Dermis blood vessel endothelial cell (primary cell): Measurements from ENCODE around the gene MEIS2. TPM values are rescaled to one million over a fixed set of nuclear protein-coding genes. Genes with fewer than 3 reads are reported as not detected.

Experiments used
- DNase-seq: peaks from one replicate; pipeline ENCODE4 v3.0.0; 2010
- total RNA-seq: library from RNA; depleted of rRNA; stranded (reverse); fragments of >200 nt; gene quantifications from 2 replicates; pipeline ENCODE4 v1.2.3, GENCODE V29; 2014

MEIS2 gene
- total RNA-seq, 1 donor from 2014 or later = 13.8 TPM

DNA sequence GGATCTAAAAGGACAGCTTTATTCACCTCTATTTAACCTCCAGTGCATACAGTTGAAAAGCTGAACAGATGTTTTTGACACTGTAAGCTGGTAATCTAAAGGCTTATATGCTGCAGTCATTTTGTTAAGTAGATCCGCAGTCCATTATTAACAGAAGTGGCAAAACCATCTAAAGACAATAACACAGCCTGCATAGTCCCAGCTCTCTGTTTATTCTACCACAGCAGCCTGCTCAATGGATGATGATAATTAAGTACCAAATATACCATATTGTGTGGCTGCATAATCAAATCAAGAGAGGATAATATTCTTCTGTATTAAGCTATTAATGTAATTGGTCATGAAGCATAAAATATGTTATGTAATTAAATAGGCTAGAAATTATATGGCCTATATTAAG lies 207.1 kb downstream of the MEIS2 start:
- DNase-seq = no peak

DNA sequence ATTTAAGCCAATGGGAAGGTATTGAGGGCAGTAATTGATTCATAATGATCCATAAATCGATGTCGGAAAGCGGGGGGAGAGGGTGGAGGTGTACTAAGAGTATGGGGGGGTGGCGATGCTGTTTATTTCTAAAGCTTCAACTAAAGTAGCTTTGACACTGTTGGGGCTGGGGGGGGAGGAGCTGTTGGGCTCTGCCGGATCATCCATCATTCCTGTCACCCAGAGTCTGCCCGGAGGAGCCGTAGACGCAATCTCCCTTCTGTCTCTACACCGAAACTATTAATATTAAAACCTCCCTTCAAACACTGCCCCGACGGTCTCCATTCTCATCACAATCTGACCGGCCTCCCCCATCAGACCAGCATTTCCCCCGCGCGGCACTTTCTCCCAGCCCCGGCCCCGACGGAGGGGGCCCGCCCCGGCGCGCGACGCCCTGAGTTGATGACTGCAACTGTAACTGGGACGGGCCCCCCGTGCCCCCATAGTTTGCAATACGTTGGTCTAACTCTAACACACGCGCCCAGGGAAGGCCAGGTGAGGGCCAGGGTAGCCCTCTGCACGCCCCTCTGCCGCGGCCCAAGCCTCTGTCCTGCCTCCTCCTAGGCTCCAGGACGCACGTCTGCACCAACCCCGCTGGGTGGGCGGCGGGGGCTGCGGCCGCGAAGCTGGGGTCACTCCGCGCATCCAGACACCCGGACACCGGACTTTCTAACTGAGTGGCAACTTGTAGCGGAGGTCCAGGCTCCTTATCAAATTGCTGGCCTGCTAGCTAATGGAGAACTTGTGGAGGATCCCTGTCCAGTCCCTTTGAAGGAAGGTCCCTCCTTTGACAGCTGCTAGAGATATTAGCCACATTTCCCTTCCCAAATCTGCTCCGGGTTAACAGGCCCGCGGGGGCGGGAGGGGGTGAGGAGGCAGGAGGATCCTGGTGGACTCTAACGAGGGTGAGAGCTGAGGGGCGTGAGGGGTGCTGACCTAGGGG lies 212.0 kb downstream of the MEIS2 start:
- DNase-seq = no peak

DNA sequence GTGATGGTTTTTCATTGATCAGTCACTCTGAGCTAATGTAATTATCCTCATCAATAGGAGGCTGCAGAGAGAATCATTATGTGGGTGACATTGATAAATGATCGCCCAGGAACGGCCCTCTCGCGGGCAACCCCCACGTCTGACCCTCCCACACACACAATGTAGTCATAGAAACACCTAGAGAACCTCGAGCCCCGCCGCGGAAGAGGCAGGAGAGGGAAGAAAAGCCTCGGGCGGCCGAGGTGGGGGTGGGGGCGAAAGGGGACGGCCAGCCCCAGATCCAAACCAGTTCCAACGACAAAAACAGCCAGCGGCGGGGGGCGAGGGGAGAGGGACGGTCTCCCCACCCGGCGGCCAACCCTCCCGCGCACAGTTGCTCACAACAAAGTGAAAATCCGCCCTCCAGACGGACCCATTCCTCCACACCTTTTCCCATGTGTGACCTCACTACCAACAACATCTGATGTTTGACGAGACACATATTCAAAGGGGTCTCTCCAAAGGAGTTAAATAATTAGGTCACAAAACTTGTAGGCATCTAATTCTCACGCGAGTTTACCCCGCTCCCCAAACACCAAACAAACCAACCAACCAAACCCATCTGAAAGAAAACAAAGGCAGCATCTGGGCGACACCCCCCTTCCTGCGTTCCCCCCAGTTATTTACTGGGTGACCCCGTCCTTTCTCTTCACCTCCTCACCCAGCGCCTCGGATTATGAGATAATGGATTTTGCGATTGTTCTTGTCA lies 213.0 kb downstream of the MEIS2 start:
- DNase-seq = no peak

DNA sequence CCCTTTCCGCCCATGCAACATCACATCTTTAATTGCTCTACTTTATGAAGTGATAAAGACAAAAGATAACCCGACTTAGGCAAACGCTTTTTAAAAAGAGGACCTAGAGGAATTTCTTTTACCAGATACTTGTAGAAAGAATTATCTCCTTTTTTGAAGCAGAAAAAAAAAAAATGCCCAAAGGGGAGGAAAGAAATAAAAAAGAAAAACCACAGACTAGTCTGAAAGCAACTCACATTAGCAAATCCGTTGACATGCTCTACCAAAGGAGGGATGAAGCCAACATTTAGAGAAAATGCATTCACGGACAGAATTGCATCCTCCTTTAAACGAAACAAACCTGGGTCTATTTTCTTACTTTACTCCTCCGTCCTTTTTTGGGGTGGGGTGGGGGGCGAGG lies 213.6 kb downstream of the MEIS2 start:
- no peak for DNase-seq

DNA sequence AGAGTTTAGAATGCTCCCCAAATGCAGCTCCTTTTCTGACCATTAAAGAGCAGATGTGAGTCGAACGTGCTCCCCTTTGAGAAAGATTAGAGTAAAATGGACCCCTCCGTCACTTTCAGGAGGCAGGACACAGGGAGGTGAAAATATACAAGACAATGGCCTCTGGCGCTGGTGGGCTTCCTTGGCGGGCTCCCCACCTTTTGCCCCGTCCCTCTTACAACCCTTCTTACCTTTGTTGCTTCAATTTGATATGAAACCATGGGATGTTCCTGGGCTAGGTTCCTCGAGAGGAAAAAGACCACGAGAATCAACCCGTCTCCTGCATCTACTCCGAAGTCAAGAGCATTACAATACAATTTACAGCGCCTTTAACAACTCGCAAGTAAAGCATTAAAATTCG lies 214.2 kb downstream of the MEIS2 start:
- no peak for DNase-seq

DNA sequence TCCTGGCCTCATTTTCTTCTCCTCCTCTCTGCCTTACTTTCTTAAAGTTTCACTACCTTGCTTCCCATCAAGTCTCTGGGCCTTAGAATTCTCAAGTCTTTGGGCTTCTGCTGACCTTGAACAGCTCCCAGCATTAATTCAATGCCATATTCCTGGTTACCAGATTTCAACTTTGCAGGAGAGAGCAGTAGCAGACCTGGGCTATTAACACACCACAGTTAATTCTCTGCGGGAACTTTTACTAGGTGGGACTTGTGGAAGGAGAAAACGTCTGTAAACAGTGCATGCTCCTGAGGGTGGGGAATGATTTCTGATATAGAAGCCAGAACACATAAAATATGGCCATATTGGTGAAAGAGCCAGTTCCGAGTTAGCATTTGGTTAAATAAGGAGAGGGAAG lies 214.6 kb downstream of the MEIS2 start:
- DNase-seq = no peak

DNA sequence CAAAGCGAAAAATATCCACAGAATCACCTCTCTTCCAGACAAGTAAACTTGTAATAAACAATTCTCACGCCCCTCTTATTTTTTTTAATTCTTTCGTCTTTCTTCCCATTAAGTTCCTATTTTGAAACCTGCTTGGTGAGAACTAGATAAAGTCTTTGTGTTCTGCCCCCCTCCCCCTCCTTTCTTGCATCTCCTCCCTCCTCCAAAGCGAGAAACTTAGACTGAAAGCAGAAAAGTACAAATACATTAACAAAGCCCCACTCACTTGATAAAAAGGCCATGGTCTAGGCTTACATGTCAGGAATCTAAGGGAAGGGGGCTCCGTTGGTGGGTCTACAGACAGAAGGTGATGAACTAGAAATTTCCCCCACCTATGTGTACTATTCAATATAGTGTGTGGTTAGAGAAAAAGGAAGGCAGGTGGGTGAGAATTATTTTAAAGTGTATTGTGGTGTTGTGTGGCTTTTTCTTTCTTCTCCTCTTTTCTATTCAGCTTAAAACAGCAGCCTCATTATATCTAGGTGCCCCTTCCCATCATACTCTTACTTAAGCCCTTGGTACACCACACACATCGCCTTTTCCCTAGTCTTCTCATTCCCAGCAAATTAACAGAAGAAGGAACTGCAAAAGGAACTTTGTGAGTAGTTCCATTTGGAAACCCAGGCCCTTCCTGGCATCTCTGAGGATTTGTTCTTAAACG lies 215.3 kb downstream of the MEIS2 start:
- DNase-seq = no peak

DNA sequence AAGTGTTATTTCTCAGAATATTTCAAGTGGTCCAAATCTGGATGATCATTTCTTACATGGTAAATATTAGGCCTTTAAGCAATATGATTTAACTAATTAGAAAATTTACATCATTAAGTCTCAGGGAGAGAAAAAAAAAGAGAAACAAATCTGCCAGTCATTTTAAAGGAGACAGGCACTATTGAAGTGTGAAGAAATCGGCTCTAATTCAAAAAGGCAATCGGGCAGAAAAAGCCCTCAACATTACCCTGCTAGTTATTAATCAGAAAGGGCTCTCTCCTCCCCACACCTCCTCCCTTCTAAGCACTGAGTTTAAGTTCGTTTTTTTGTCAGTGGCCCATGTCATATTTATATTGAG lies 215.9 kb downstream of the MEIS2 start:
- DNase-seq = no peak

DNA sequence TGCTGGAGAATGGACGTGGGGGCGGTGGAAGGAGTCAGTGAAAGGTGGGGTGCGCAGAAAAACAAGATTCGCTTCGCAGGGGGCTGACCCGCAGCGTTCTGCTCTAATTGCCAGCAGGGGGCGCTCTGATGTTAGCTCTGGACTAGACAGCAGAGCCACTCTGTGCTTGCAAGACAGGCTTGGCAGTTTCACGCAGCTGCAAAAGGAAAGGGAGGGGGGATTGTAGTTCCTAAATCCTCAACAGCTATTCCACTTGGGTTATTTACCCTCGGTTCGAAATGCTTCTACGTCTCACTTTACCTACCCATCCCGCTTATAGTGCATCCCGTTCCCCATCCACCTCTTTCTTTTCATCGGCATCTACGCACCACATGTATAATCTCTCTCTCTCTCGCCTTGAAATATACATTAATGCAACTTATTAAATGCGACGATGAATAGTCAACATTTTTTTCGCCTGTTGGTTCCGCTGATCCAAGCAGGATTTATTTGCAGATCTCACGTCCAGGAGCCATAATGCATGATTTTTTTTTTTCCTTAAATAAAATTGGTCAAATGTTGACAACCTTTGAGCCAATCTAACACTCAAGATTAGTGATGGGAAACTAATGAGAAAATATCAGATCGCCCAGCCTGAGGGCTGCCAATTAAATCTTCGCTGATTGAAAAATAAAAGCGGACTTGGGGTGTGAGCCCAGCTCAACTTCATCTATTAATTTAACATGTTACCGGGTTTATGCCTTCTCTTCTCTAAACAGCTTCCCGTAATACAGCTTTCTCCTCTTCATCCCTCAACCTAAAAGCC lies 216.4 kb downstream of the MEIS2 start:
- DNase-seq = peak; percentile 90

DNA sequence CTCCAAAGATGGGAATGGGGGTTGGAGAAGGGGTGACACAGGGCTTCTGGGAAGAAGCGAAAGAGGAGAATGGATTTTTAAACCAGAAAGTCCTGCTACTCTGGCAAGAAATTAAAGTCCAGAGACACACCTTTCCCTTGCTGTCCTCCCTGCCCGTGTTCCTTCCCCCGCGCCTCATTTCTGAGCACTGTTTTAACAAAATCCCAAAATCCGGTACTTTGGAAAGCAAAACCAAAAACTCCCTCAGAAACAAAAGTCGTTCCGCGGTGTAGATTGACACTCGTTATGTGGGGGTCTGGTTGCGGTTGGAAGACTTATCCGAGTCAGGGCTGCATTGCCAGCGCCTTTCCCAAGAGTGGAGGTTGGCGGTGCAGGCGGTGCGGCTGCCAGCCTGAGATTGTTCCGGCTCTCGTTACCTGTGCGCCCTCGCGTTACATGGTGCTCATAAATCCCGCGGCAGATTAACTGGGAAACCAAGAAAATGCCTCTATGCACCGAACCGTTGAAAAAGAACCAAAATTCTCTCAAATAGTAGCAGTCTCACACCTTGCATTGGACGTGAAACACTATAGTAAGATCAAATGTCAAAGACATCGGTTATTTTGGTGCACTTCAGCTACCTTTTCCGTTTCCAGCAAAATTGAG lies 217.7 kb downstream of the MEIS2 start:
- DNase-seq = no peak

DNA sequence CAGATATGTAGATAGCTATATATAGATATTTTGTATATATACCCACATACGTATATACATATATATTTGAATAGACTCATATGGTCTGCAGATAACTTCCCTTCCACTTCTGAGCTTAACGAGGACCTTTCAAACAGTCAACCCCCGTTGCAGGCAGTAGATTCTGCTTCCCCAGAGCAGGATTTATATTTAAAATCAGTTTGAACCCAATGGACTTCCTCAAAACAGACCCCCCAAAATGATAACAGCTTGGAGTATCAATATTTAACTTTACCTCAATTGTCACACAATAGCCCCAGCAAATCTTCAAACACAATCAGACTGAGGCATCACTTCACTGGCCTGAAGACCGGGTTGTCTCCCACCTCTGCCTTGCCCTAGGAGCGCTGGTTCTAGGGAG lies 218.3 kb downstream of the MEIS2 start:
- no peak for DNase-seq

DNA sequence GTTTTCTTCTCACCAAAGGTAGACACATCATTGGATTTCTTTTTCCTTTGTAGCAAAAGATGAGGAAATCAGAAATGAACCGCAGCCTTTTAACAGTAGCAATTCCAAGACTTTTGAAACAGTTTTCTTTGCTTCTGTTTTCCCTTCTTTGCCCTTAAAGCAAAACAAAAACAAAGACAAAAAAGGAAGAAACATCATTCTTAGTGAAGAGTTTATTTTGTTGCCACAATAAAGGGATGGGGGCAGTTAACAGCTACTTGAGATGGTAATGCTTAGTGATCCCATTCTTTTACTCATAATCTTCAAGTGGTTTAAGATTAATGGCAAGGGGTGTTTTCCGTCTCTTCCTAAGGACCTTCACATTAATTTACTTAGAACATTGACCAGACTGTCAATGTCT lies 218.8 kb downstream of the MEIS2 start:
- DNase-seq = no peak

DNA sequence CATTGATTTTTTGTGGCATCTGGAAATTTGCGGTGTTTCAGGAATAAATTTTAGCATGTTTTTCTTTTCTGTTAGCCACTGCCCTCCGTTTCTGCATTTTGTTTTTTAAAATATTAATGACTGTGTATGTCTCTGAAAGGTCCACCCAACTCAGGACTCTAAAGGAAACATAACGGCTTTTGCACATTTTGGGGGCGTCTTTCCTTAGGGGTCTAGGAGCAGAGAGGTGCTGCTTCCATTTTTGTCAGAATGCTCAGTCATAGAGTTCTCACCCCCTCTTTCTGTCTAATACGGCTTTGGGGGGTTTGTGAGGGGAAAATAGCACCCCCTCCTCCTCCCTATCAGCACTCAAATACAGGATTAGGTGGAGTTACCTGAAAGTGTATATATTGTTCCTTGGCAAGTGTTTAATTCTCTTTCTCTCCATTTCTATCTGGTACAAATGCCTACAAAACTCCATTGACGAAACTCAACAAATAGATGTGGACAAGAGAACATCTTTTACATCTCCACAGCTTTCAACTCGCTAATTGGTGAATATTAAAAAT lies 219.4 kb downstream of the MEIS2 start:
- no peak for DNase-seq

DNA sequence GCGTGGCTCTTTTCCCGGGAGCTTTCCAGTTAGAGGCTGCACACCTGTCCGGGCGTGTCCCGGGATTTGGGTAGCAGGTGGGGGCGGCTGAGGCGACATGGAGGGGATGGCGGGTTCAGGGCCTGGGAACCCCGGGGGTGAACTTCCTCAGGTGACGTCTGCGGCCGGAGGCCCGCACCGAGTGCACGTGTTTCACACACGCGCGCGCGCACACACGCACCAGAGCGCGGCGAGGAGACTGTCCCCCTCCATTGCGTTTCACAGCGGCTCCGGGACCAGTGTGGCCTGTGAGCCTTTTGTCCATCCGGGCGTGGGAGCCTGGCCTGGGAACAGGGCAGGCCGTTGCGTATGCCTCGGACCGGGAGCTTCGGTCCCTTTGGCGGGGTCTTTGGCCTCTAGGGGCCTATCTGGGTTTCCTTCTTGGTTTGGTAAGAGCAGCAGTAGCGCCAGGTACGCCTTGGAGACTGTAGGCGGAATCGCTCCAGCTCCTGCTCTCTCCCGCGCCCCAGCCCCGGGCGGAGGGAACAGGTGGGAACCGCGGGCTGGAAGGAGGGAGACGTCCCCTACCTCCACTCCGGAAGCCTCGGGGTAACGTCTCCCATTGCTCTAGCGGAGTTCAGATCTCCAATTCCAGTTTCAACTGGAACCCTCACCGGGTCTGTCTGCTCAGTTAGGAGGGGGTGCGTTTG lies 220.0 kb downstream of the MEIS2 start:
- DNase-seq = no peak

DNA sequence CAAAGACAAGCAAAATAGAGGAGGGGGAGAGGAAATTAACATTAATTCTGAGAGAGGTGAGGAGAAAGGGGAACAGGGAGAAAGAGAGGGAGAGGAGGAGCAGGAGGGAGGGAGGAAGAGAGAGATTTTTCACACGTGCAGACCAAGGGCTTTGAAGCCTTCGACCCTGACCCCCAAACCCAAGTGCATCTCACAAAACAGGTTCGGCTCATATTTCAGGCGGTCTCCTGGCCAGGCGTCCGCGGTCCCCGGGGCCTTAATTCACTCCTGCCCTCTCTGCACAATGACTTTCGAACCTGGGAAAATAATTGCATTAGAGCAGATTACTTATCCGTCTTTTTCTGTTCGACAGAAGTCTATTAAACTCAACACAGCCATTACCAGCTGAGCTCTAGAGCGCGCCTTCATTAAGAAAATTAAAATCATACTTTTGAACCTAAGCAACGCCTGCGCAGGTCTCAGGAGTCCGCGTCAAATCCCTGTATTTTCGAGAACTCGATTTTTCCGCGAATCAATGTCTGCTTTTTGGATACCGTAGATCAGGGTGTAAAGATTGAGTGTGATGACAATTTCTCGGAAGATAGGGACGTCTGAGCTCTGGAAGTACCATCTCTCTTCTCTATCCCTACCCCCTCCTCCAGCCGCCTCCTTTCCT lies 220.7 kb downstream of the MEIS2 start:
- DNase-seq = no peak

DNA sequence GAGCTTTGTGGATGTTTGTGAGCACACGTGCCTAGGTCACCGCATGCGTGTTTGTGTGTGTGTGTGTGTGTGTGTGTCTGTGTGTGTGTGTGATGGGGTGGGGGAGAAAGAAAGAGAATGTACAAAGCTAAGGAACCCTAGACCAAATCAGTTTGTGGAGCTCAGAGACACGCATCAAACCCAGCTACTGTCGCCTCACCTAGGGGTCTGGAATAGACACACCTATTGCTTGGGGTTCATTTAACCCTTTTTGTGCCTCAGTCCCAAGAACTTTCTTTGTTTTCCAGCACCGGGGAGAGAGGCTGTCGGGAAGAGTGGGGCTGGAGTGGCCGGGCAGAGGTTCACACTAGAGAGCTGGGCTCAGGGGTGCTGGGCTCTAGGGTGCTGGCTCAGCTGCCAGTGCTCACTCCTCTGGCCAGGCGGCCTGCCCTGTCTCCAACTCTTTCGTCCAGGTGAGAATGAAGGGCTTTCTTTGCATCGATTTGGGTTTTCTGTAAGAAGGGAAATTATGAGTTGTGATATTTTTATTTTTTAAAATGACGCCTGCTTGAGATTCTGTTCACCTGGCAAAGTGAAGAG lies 221.6 kb downstream of the MEIS2 start:
- no peak for DNase-seq

DNA sequence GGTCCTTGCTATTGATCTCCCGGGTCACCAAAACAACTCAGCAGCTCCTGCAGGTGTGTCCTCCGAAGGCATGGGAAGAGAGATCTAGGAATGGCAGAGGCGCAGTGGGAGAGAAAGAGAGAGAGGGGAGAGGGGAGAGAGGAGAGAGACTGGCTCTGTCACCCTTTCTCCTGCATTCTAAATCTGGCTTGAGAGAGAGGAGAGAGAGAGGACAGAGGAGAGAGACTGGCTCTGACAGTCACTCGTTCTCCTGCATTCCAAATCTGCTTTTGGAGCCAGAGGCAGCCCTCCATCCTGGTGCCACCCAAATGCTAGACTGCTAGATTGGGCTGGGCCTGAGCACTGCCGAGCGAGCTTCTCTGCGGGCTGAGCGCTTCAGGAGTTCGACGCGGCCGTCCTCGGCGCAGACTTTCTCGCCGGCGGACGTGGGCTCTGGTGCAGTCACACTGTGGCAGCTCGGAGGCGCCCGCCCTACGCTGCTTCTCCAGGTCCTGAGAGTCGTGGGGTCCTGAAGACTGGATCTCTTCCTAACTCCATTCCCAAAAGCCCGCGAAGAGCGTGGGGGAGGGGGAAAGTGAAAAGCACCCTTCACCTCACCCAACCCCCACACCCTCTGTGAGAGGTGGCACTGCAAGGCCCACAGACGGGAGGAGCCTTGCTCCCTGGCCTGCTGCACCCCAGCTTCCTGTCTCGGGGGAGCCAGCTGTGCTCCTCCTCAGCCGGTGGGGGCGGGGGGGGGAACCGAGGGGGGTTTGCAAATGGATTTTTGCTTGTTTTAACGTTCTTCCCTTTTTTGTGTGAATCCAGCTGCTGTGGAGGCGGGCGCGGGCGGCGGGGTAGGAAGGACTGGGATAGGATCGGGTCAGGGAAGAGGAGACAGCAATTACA lies 222.3 kb downstream of the MEIS2 start:
- no peak for DNase-seq

DNA sequence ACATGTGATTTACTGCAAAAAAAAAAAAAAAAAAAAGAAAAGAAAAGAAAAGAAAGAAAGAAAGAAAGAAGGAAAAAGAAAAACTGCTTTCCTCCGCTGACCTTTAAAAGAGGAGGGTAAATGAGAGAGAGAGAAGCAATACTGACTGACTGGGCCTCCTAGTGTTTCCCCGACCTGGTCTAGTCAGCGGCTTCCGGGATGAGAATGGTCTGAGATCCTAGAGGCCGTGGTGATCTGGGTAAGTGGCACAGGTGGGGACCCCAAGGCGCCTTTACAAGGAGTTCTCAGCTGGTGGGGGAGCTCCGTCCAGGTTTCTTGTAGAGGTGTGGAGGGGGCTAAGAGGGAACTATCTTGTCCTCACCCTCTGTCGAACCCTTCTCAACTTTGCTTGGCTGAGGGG lies 223.1 kb downstream of the MEIS2 start:
- DNase-seq = no peak

DNA sequence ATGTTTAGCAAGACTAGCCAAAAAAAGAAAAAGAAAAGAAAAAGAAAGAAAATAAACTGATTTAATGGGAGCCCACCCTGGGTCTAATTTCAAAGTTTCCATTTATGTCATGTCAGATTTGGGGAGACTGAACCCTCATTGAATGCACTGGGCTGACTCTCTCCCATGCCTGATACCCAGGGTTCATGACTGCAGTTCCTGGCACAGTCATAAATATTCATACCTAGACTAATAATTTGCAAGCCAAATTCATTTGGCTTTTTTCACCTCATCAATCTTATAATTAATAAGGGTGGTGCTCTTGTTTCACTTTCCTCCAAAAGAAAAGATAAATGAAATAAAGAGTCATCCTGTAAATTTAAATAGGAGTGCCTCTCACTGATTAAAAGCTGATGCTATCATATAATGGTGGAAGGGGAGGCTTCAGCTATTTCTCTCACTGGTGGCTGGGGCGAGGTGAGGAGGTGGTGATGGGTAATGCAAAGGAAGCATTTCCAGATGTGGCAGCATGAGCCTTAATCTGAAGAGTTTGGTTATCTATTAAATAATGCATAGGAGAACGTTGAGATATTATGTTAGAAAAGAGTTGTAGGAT lies 224.5 kb downstream of the MEIS2 start:
- DNase-seq = no peak
